C4-2B (cell line): Measurements from ENCODE around the gene DOK1.

Experiments
- ZFX ChIP-seq: fragments of 450-650 bp; IDR thresholded peaks from 2 replicates; pipeline ENCODE4 v1.6.1; 2017
- TF ChIP-seq, protein P1 (sequence below): fragments of 450-650 bp; conservative IDR thresholded peaks from 2 replicates; pipeline ENCODE4 v1.5.1; 2017; ENCODE audit warnings: mild to moderate bottlenecking

DNA sequence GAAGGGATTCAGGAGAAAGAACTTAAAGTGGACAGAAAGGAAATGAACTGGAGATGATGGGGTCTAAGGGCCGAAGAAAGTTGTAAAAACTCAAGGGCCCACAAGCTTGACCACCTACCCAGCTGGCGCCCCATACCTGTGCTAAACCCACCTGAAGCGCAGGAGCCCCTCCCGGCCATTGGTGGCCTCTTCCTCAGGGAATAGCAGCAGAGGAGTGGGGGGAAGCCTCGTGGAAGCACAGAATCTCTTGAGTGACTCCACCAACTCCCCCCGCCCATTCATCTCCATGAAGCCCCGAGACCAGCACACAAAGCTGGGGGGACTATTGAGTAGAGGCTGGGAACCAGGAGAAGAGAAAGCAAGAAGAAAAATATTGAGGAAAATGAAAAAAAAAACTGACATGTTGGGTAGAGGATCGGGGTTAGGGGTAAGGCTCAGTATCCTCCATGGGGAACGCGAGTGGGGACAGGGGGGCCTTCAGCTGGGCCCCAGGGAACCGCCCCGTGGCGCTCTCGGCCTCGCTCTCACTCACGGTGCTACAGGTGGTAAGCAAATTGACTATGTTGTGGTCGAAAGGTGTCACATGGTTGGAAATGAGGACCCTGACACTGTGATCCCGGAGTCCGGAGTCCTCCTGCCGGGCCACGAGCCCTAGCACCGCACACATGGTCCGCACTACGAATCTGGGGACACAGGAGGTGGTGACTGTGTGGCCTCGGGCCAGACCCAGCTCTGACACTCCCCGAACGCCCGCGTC, 25.7 kb upstream of the DOK1 start:
- TF ChIP-seq, protein P1, sequence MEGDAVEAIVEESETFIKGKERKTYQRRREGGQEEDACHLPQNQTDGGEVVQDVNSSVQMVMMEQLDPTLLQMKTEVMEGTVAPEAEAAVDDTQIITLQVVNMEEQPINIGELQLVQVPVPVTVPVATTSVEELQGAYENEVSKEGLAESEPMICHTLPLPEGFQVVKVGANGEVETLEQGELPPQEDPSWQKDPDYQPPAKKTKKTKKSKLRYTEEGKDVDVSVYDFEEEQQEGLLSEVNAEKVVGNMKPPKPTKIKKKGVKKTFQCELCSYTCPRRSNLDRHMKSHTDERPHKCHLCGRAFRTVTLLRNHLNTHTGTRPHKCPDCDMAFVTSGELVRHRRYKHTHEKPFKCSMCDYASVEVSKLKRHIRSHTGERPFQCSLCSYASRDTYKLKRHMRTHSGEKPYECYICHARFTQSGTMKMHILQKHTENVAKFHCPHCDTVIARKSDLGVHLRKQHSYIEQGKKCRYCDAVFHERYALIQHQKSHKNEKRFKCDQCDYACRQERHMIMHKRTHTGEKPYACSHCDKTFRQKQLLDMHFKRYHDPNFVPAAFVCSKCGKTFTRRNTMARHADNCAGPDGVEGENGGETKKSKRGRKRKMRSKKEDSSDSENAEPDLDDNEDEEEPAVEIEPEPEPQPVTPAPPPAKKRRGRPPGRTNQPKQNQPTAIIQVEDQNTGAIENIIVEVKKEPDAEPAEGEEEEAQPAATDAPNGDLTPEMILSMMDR, result no peak
- TF ChIP-seq ZFX, result no peak
